ENCODE data around the gene PKD1.

Gene PKD1

DNA sequence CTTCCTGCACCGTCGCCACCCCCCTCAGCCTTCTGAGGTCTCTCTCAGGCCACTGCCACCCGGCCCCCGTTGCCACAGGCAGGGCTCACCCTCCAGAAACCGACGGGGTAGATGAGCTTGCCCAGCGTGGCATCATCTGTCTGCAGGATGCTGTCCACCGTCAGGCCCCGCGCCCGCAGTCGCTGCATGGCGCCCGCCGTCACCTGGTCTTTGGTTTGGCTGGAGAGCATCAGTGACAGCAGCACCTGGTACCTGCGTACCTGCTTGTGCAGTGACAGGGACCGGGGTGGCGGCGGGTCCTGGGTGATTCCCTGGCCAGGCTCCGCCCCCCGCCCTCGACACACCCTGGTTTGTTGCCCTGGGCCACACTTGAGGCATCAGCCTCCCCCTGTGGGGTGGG is 91.2 kb downstream of the PKD1 start:
- FAIRE-seq, result no peak
- no peak for DNase-seq (ENCODE audit: insufficient read length, low spot score)

DNA sequence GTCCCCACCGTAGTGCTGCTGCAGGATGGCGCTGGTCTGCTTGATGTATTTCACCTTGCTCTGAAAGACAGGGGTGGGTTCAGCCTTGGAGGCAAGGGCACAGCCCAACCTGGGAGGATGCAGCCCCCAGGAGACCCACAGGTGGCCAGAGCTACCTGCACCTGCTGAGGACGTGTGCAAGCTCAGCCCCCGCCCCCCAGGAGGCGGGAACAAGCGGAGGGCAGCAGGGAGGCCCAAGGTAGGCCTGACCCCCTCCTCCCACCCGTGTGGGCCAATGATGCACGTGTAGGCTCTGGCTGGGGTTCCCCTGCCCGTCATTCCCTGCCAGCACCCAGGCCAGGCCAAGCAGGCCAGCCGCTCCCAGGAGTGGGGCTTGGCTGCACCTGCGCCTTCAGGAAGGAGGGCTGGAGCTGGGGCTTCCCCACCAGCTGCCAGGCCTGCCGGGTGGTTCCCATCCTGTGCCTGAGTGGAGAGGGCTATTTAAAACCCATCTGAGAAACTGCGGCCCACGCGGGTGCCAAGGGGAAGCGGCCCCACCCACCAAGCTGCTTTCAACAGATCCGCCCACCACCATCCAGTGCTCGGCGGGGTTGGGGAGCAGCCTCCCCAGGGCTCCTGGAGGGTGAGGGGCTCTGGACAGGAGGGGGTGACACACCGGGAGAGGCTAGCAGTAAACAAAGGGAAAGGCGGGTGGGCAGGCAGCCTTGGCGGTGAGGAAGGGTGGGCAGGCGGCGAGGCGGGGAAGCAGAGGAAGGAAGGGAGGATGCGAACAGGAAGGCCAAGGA is 91.8 kb downstream of the PKD1 start:
- FAIRE-seq, result no peak
- no peak for DNase-seq (ENCODE audit: insufficient read length, low spot score)
- no peak for TF ChIP-seq POLR2A (IDR thresholded peaks at IDR 0.05; ENCODE audit: low read depth, low read length)

More for the DNA sequence above, 91.2 kb downstream of the PKD1 start:
- no peak for TF ChIP-seq POLR2A (IDR thresholded peaks at IDR 0.05; ENCODE audit: low read depth, low read length)

GRCh38 chr16:2042986-2043666 is 92.6 kb downstream of the PKD1 start:
- TF ChIP-seq POLR2A (IDR thresholded peaks at IDR 0.05; ENCODE audit: low read depth, low read length), result no peak
- FAIRE-seq, result no peak
- DNase-seq (ENCODE audit: insufficient read length, low spot score), result no peak

DNA sequence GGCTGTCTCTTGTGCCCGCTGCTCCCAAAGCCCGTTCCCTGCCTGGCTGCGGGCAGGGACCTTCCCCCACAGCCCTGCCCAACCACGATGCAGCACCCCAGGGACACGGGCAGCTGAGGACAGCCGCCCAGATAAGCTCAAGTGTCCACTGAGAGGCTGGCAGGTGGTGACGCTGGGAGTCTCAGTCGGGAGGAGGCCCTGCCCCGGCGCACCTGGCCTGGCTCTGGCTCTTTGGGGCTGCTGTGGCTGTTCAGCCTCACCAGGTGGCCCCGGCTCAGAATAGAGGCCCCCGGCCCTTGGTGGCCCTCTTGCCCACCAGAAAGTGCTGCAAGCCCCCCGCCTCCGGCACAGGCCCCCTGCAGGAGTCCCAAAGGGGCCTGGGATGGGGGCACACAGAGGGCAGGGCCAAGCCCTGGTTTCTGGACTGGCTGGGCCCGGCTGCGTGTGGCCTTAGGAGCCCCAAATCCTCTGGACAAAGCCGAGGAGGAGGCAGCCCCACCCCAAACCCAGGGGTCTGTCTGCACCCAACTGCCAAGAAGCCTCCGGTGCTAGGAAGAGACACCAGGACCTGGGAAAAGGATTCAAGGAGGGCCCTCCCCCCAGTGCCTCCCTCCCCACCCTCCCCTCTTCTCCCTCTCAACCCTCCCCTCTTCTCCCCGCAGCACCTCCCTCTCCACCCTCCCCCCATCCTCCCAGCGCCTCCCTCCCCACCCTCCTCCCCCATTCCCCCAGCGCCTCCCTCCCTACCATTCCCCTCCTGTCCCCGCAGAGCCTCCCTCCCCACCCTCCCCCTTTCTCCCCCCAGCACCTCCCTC is 93.3 kb downstream of the PKD1 start:
- no peak for FAIRE-seq
- DNase-seq (ENCODE audit: insufficient read length, low spot score), result no peak
- TF ChIP-seq POLR2A (IDR thresholded peaks at IDR 0.05; ENCODE audit: low read depth, low read length), result no peak

DNA sequence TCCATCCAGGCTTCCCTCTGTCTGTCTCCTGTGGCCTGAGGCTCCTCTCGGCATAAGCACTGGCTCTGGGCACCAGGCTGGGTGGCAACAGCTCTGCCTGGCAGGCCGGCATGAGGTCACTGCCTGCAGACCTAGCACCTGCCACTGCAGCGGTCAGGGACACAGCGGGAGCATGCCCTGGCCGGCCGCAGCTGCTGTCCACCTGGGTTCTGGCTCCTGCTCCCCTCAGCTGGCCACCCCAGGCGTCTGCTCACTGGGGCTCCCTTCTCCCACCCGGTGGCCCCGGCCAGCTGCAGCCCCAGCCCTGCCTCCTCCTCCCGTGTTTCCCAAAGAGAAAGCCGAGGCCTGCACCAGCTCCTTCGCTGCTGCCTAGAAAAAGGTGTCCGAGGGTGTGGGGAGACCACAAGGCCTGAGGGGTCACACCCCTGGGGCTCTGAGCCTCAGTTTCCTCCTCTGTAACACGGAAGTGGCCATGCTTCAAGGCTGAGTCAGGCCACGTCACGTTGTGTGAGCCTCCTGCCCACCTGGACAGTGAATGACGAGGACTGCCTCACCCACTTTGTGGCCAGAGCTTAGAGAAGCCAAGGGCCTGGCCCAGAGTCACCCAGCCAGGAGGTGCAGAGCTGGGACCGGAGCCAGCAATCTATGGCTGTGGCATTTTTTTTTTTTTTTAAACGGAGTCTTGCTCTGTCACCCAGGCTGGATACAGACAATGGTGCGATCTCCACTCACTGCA is 94.7 kb downstream of the PKD1 start:
- peak; percentile 86 for FAIRE-seq
- TF ChIP-seq POLR2A (IDR thresholded peaks at IDR 0.05; ENCODE audit: low read depth, low read length), result no peak
- peak; percentile 90 for DNase-seq (ENCODE audit: insufficient read length, low spot score)

GRCh38 chr16:2040041-2040786 is 95.5 kb downstream of the PKD1 start:
- no peak for FAIRE-seq
- TF ChIP-seq POLR2A (IDR thresholded peaks at IDR 0.05; ENCODE audit: low read depth, low read length), result no peak
- no peak for DNase-seq (ENCODE audit: insufficient read length, low spot score)

GRCh38 chr16:2039274-2040031 is 96.2 kb downstream of the PKD1 start:
- FAIRE-seq, result no peak
- TF ChIP-seq POLR2A (IDR thresholded peaks at IDR 0.05; ENCODE audit: low read depth, low read length), result no peak
- no peak for DNase-seq (ENCODE audit: insufficient read length, low spot score)

Data from H54 (cell line).